GM21526 (cell line): ENCODE results near the gene PARD3.

Experiments used
- ATAC-seq: cut with Tn5 transposase; IDR thresholded peaks from one replicate; pipeline ENCODE4 v1.9.1; 2021; ENCODE audit warnings: moderate library complexity; ENCODE audit not compliant: unreplicated experiment, low FRiP score

PARD3 gene

DNA sequence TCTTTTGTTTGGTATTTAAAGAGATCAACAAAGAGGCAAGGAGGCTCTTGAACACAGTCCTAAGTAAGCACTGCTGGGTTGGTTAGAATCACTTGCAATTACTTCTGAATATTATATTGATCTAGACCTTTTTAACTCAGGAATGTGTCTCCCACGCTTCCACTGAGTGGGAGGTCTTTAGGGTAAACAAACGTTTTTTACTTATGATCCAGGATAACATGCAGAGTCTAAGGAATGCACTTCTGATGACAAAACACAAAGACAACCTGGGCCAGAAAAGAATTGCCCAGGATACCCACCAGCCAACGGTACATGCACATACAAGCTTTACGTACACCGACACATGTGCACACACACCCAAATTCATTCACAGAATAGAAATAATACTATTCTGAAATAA is 626.9 kb downstream of the PARD3 start:
- no peak for ATAC-seq

- no peak for ATAC-seq
These were observed 627.9 kb downstream of the PARD3 start for GRCh38 chr10:34187201-34187600.

GRCh38 chr10:34186745-34187144 is 628.4 kb downstream of the PARD3 start:
- ATAC-seq: no peak

DNA sequence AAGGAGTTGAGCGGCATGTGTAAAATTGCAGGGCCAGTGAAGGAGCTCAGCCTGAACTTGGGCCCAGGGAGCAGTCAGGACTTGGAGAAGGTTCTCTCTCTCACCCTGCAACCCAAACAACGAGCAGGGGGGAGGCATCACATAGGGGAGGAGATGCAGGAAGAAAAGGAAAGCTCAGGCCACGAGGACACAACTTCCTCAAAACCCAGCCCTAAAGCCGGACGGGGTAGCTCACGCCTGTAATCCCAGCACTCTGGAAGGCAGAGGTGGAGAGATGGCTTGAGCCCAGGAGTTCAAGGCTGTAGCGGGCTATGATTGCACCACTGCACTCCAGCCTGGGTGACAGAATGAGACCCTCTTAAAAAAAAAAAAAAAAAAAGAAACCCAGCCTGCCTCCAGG is 629.1 kb downstream of the PARD3 start:
- no peak for ATAC-seq

DNA sequence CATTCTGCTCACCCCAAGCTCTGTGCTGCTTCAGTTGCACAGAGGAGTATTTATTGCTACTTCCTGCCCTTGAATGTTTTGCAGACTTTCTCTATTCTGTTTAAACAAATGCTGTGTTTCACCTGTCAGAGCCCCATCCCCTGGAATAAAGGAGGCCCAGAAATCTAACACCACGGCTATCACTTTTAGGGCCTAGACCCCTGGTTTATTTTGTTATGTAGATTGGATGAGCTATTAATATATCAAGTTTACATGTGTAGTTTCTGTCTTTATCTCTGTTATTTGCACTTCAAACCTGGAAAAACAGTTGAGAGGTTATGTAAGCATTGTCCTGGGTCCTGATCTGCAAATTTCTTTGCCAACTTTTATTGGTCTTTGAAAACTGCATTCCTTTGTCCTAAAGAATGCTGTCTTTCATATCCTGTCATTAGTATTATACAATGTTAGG is 630.1 kb downstream of the PARD3 start:
- no peak for ATAC-seq

- no peak for ATAC-seq
These were observed 630.7 kb downstream of the PARD3 start for GRCh38 chr10:34184397-34184796.

DNA sequence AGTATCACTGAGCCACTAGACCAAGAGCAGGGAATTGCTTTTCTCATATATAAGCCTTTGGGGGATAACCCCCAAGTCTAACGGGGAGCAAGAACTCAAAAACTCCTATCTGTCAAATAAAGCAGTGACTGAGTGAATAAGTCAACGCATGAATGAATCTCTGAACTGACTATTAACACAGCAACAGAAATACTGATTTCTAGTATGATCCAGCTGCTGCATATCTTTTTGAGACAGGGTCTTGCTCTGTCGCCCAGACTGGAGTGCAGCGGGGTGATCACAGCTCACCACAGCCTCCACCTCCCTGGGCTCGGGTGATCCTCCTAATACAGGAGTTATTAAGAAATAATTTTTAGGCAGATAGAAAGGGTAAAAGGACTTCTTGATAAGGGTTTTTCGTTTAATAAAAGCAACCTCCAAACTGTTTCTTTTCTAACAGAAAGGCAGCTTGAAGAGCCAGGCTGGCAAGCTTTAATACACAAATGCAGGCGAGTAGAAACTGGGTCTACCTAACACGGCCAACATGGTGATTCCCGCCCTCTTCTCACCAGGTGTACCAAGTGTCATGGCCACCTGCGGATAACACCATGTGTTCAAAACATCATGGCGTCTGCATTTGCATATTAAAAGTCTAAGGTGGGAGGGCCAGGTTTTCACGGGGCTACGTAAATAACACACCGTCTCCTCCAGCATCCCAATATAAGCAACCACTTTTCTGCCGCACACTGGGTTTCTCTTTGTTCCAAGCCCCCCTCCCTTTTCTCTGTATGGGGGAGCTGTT is 631.9 kb downstream of the PARD3 start:
- no peak for ATAC-seq

GRCh38 chr10:34181553-34182300 is 633.4 kb downstream of the PARD3 start:
- no peak for ATAC-seq

GRCh38 chr10:34180749-34181148 is 634.3 kb downstream of the PARD3 start:
- no peak for ATAC-seq

DNA sequence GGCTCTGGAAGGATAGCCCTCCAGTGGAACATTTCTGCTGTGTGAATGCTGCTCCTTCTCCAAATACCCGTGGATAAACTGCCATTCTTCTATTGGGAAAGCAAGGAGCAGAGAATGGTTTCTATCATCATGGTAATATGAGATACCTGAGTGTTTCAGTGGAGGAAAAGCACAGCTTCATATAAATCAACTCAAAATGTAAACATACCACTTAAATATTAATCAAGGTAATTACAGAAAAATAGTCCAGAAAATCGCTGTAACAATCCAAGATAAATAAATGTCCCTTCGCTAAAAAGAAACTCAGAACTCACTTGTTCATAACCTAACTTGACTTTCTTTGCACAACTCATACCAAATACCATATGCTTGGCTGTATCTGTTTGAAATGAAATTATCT is 635.8 kb downstream of the PARD3 start:
- no peak for ATAC-seq

DNA sequence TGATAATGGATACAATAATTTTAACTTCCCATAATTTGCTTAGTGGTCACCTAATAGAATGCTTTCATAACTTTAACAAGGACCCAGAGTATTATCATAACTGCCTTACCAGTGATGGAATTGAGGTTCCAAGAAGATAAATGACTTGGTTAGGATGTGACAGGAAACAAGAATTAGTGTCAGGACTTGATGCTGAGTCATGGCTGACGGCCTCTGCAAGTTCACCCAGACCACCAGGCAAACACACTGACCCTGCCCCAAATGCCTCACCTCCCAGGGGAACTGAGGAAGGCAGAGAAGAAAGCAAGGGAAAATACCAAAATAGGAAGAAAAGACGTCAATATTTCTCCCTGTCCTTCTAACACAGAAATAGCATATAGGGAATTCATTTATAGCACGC is 636.3 kb downstream of the PARD3 start:
- ATAC-seq: no peak

DNA sequence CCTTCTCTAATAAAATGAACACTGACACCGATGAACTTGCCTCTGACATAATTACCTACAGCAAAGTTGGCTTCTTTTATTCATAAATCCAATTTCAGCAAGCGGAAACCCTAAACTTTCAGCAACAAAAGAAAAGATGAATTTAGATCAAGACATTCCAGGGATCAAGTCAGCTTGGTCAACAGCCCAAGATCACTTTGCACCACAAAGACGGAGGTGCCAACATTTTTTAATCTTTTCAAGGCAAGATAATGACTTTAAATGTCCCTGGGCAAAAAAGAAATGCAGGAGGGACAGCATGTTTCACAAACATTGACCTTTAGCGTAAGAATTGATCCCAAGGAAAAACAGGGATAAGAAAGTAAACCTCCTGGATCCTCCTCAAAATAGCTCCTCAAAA is 636.9 kb downstream of the PARD3 start:
- no peak for ATAC-seq

- no peak for ATAC-seq
These were observed 637.7 kb downstream of the PARD3 start for GRCh38 chr10:34177445-34177844.

- no peak for ATAC-seq
These were observed 638.7 kb downstream of the PARD3 start for GRCh38 chr10:34176351-34176750.

GRCh38 chr10:34175121-34175520 is 640.0 kb downstream of the PARD3 start:
- ATAC-seq: no peak

GRCh38 chr10:34172936-34173533 is 642.1 kb downstream of the PARD3 start:
- ATAC-seq: no peak

GRCh38 chr10:34171957-34172527 is 643.1 kb downstream of the PARD3 start:
- no peak for ATAC-seq

- no peak for ATAC-seq
These were observed 645.4 kb downstream of the PARD3 start for GRCh38 chr10:34169677-34170076.

- no peak for ATAC-seq
These were observed 646.0 kb downstream of the PARD3 start for GRCh38 chr10:34169131-34169530.

- ATAC-seq: no peak
These were observed 646.7 kb downstream of the PARD3 start for GRCh38 chr10:34168439-34168838.

GRCh38 chr10:34166823-34167222 is 648.3 kb downstream of the PARD3 start:
- ATAC-seq: no peak
